Astrocyte (in vitro differentiated cells and primary cell): ENCODE data around the gene ARHGAP44.

Experiments used
- CTCF ChIP-seq: IDR thresholded peaks from 2 replicates; pipeline ENCODE4 v1.5.1; 2011; ENCODE audit warnings: low read depth, mild to moderate bottlenecking, inconsistent platforms, low read length, moderate library complexity; ENCODE audit not compliant: insufficient read depth
- EZH2 ChIP-seq: IDR thresholded peaks from 2 replicates; pipeline ENCODE4 v1.6.1; 2012; ENCODE audit warnings: mild to moderate bottlenecking, low read length, inconsistent platforms; ENCODE audit not compliant: insufficient read depth

- TF ChIP-seq CTCF (no peak), EZH2 (no peak)
Measured at GRCh38 chr17:12909511-12909910, 120.2 kb downstream of the ARHGAP44 start.
